Measurements from ENCODE around the gene DLG3.

DLG3 gene

GRCh38 chrX:70437921-70438665 is 6.5 kb upstream of the DLG3 start:
- no peak for DNase-seq (ENCODE audit: low read depth in 2 of 2)

- no peak for DNase-seq (ENCODE audit: low read depth in 2 of 2)
Observed at GRCh38 chrX:70439016-70439415, 5.6 kb upstream of the DLG3 start.

- DNase-seq (ENCODE audit: low read depth in 2 of 2), result no peak
Observed at GRCh38 chrX:70442224-70442623, 2.4 kb upstream of the DLG3 start.

- no peak for DNase-seq (ENCODE audit: low read depth in 2 of 2)
Observed at GRCh38 chrX:70444946-70445656, 466 bp downstream of the DLG3 start.

- DNase-seq (ENCODE audit: low read depth in 2 of 2), result no peak
Observed at GRCh38 chrX:70445951-70446350, 1.3 kb downstream of the DLG3 start.

- no peak for DNase-seq (ENCODE audit: low read depth in 2 of 2)
Observed at GRCh38 chrX:70446380-70447350, 2.0 kb downstream of the DLG3 start.

- DNase-seq (ENCODE audit: low read depth in 2 of 2), result no peak
Observed at GRCh38 chrX:70449457-70449966, 4.9 kb downstream of the DLG3 start.

GRCh38 chrX:70452143-70452733 is 7.6 kb downstream of the DLG3 start:
- DNase-seq (ENCODE audit: low read depth in 2 of 2), result peak in 1 of 2 donors; percentile 23

GRCh38 chrX:70453024-70453618 is 8.5 kb downstream of the DLG3 start:
- no peak for DNase-seq (ENCODE audit: low read depth in 2 of 2)

- DNase-seq (ENCODE audit: low read depth in 2 of 2), result peak; percentile 49 to 53
Observed at GRCh38 chrX:70454441-70455365, 10.1 kb downstream of the DLG3 start.

GRCh38 chrX:70455366-70456202 is 10.9 kb downstream of the DLG3 start:
- DNase-seq (ENCODE audit: low read depth in 2 of 2), result no peak

- DNase-seq (ENCODE audit: low read depth in 2 of 2), result no peak
Observed at GRCh38 chrX:70456256-70456655, 11.6 kb downstream of the DLG3 start.

- no peak for DNase-seq (ENCODE audit: low read depth in 2 of 2)
Observed at GRCh38 chrX:70461026-70461425, 16.4 kb downstream of the DLG3 start.

- no peak for DNase-seq (ENCODE audit: low read depth in 2 of 2)
Observed at GRCh38 chrX:70464051-70464450, 19.4 kb downstream of the DLG3 start.

GRCh38 chrX:70466968-70467367 is 22.3 kb downstream of the DLG3 start:
- DNase-seq (ENCODE audit: low read depth in 2 of 2), result no peak

- DNase-seq (ENCODE audit: low read depth in 2 of 2), result no peak
Observed at GRCh38 chrX:70468709-70469108, 24.1 kb downstream of the DLG3 start.

GRCh38 chrX:70470850-70471289 is 26.2 kb downstream of the DLG3 start:
- no peak for DNase-seq (ENCODE audit: low read depth in 2 of 2)

- DNase-seq (ENCODE audit: low read depth in 2 of 2), result no peak
Observed at GRCh38 chrX:70476166-70476933, 31.7 kb downstream of the DLG3 start.
